GM19193 (cell line): Measurements from ENCODE around the gene HPSE2.

Source experiments
- POLR2A ChIP-seq: IDR thresholded peaks from 4 replicates; pipeline ENCODE4 v1.6.1; 2011; ENCODE audit not compliant: insufficient read depth, insufficient read length; ENCODE audit errors: extremely low read depth

HPSE2 gene

GRCh38 chr10:98424295-98425254, 811.1 kb downstream of the HPSE2 start:
- TF ChIP-seq POLR2A: no peak

GRCh38 chr10:98423691-98424120, 811.9 kb downstream of the HPSE2 start:
- no peak for TF ChIP-seq POLR2A

GRCh38 chr10:98422182-98422581, 813.5 kb downstream of the HPSE2 start:
- TF ChIP-seq POLR2A: no peak

GRCh38 chr10:98420786-98421185, 814.9 kb downstream of the HPSE2 start:
- TF ChIP-seq POLR2A: no peak

- no peak for TF ChIP-seq POLR2A
Measured at GRCh38 chr10:98419469-98420261, 816.0 kb downstream of the HPSE2 start.

- no peak for TF ChIP-seq POLR2A
Measured at GRCh38 chr10:98418665-98419468, 816.8 kb downstream of the HPSE2 start.

GRCh38 chr10:98417973-98418664, 817.5 kb downstream of the HPSE2 start:
- no peak for TF ChIP-seq POLR2A

GRCh38 chr10:98417481-98417959, 818.1 kb downstream of the HPSE2 start:
- TF ChIP-seq POLR2A: no peak

- TF ChIP-seq POLR2A: no peak
Measured at GRCh38 chr10:98416606-98417388, 818.9 kb downstream of the HPSE2 start.

- TF ChIP-seq POLR2A: no peak
Measured at GRCh38 chr10:98415731-98416119, 819.9 kb downstream of the HPSE2 start.

- no peak for TF ChIP-seq POLR2A
Measured at GRCh38 chr10:98414932-98415730, 820.5 kb downstream of the HPSE2 start, which contains the start of gene PYROXD2. PYROXD2 (minus strand) TSS chr10:98415182; CDS start chr10:98415135, 47 bp downstream.

- no peak for TF ChIP-seq POLR2A
Measured at GRCh38 chr10:98414578-98414931, 821.1 kb downstream of the HPSE2 start.
